Right atrium auricular region (tissue), 2 donors: ENCODE results near the gene SMAD6. TPM values are rescaled to one million over a fixed set of nuclear protein-coding genes. Genes with fewer than 3 reads are reported as not detected.

Experiments used
- DNase-seq: peaks from one replicate; pipeline ENCODE4 v3.0.0-alpha.2; 2019; ENCODE audit warnings: low spot score
- H3K27ac ChIP-seq, 2 donors: fragments of 200-600 bp; sonication (generic); 1 replicate in 1 of 2; 2 replicates in 1 of 2; pipeline ENCODE4 v1.5.1; 2016 to 2019
- H3K27me3 ChIP-seq, 2 donors: fragments of 200-600 bp; sonication (generic); one replicate each; pipeline versions ENCODE4 v1.5.1 to v1.6.0; 2017 to 2019
- H3K36me3 ChIP-seq: fragments of 200-600 bp; sonication (generic); one replicate; pipeline ENCODE4 v1.5.1; 2016
- H3K4me1 ChIP-seq, 2 donors: fragments of 200-600 bp; sonication (generic); one replicate each; pipeline versions ENCODE4 v1.5.1 to v1.6.0; 2017 to 2019
- H3K4me3 ChIP-seq, 2 donors: fragments of 200-600 bp; sonication (generic); 1 replicate in 1 of 2; 2 replicates in 1 of 2; pipeline ENCODE4 v1.5.1; 2017 to 2019; ENCODE audit warnings: mild to moderate bottlenecking in 1 of 2, moderate library complexity in 1 of 2
- H3K9me3 ChIP-seq, 2 donors: fragments of 200-600 bp; sonication (generic); one replicate each; pipeline ENCODE4 v1.5.1; 2019
- total RNA-seq, 2 donors: library from RNA; depleted of rRNA; stranded (reverse); fragments of >200 nt; gene quantifications; one replicate each; pipeline ENCODE4 v1.1.0, GENCODE V29; 2016
- TF ChIP-seq, protein P1 (sequence below), 2 donors: fragments of 200-600 bp; sonication (generic); IDR thresholded peaks; one replicate each; pipeline ENCODE4 v1.5.1; 2019; ENCODE audit warnings: antibody characterized with exemption in 2 of 2

Gene SMAD6
- total RNA-seq, 2 donors from 2014 or later, result 20.8 to 104 TPM

DNA sequence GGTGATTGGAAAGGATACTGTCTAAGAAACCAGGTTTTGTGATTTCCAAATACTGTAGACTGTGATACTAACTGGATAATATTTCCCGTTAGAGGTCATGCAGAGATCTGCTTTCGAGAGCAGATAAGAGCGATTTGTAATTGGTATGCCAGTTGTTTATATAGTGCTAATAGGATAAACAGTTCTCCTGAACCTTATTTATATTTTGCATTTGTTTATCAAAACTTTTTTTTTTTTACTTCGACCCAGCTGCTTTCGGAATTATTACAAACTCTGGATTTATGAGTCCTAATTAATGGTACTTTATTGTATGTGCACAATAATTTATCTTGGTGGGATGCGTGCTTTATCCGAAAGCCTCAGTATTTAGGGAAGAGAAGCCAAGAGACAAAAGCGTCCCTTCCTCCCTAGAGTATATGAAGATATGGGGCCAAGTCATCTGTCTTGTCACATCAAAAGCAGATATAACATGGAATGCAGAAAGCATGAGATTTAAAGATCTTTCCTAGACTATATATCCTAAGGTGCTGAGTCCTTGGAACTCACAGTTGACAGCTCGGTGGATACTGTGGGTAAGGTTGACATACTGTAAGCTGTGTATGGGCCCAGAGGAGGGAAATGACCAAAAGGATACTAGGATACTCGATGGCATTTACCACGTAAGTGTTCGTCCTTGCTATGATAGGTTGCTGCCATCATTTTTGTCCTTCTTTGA, 62.2 kb downstream of the SMAD6 start:
- peaks cover 0 to 74% of the 10 kb centered on the region in 2 donors for H3K4me1 ChIP-seq

DNA sequence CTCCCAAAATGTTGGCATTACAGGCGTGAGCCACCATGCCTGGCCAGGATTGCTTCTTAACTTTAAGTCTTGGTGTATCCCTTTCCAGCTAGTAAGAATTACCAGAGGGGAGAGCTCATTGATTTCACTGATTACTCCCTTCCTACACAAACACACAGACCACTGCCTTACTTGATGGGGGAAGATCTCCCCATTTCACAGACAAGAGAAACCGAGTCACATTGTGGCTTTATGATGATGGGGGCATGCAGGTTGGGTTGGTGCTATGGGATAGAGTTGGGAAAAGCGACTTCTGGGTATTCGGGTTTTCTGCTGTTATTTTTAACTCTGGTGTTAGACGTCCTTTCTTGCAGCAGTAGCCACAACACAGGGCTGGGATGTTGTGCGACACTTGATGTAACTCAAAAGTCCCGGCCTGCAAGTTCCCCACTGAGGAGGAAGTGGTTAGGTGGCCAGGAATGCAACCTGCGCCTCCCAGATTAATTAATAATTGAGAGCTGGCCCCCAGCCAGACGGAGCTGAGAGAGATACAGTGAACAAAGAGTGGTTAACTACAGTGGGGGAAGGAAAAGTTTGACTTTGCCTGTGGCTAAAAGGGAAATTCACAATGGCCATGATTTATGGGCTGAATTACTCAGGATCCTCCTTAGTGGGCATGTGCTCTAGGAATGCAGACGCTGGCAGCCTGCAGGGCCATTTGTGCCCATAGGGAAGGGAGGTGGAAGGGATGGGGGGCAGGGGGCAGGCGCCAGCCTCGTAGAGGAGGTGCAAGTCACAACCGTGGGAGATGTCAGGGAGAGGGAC, 63.6 kb downstream of the SMAD6 start:
- Histone ChIP-seq H3K4me1 (peaks cover 0 to 67% of the 10 kb centered on the region in 2 donors), H3K27me3 (no peaks in the 10 kb centered on the region)
- no peak for DNase-seq

More for the DNA sequence above, 62.2 kb downstream of the SMAD6 start:
- TF ChIP-seq, protein P1, sequence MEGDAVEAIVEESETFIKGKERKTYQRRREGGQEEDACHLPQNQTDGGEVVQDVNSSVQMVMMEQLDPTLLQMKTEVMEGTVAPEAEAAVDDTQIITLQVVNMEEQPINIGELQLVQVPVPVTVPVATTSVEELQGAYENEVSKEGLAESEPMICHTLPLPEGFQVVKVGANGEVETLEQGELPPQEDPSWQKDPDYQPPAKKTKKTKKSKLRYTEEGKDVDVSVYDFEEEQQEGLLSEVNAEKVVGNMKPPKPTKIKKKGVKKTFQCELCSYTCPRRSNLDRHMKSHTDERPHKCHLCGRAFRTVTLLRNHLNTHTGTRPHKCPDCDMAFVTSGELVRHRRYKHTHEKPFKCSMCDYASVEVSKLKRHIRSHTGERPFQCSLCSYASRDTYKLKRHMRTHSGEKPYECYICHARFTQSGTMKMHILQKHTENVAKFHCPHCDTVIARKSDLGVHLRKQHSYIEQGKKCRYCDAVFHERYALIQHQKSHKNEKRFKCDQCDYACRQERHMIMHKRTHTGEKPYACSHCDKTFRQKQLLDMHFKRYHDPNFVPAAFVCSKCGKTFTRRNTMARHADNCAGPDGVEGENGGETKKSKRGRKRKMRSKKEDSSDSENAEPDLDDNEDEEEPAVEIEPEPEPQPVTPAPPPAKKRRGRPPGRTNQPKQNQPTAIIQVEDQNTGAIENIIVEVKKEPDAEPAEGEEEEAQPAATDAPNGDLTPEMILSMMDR (IDR thresholded peaks at IDR 0.05), result no peak
- Histone ChIP-seq H3K36me3 (no peaks in the 10 kb centered on the region), H3K27me3 (no peaks in the 10 kb centered on the region), H3K27ac (peak overlapping the region; percentile 80 to 93), H3K9me3 (no peaks in the 10 kb centered on the region), H3K4me3 (no peak overlapping the region)
- DNase-seq, result no peak

DNA sequence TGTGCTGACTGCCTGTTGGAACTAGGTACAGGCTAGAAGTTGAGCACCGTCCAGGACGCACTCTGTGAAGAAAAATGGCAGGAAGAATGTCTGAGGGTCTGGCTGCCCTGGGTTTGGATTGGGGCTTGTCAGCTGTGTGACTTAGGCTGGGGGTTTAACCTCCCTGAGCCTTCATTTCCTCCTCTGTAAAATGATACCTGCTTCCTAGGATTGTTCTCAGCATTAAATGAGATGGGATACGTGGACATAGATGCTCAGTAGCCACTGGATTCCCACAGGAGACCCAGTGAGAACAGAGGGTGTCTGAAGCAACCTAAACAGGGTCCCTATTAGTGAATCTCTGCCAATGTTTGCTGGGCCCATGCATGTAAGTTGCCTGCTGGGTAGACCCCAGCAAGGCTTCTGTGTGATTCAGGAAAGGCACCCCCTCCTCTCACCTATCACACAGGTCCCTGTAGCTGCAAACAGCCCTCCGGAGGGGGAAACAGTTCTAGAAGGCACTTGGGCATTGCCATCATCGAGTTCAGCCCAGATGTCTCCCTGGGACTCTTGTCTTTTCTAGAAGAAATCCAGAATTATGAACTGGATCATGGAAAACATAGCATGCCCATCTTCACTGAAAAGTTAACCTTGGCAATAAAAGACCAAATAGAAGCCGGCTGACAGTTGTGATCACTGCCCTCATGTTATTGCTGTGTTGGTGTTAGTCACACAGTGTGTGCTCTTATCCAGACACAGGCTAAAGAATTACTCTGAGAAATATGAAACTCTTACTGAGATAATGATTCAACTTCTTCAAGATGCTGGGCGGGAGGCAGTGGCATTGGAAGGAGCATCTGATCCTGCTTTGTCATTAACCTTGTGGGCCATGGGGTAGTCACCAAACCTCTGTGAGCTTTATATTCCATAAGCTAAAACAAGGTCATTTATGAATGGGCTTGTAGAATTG, 64.5 kb downstream of the SMAD6 start:
- TF ChIP-seq, protein P1 (IDR thresholded peaks at IDR 0.05), result no peak
- Histone ChIP-seq H3K4me1 (peaks cover 0 to 61% of the 10 kb centered on the region in 2 donors), H3K27me3 (no peaks in the 10 kb centered on the region), H3K36me3 (no peaks in the 10 kb centered on the region), H3K9me3 (no peaks in the 10 kb centered on the region), H3K27ac (peak overlapping the region; percentile 10 to 93), H3K4me3 (no peak overlapping the region)
- no peak for DNase-seq

More for the DNA sequence above, 63.6 kb downstream of the SMAD6 start:
- TF ChIP-seq, protein P1 (IDR thresholded peaks at IDR 0.05), result no peak
- H3K4me3 ChIP-seq, result no peak overlapping the region
- H3K27ac ChIP-seq, result peak overlapping the region; percentile 10 to 93
- no peaks in the 10 kb centered on the region for H3K9me3 ChIP-seq
- H3K36me3 ChIP-seq, result no peaks in the 10 kb centered on the region

DNA sequence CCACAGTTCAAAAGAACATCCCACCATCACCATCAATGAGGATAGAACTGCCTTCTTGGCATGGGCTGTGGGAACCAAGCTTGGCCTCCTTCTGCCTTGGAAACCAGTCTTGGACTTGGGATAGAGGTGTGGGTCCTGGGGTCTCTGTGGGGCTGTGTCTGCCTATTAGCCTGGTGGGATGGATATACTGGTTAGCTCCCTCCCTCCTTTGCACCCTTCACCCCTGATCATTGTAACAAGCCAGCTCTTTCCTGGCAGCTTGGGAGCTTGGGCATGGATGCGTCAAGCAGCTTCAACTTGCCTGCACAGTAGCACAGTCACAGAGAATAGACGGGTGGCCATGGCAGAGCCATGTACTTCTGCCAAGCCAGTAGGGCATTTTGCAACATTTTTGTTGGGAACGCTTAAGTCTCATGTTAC, 65.2 kb downstream of the SMAD6 start:
- DNase-seq, result no peak
- TF ChIP-seq, protein P1 (IDR thresholded peaks at IDR 0.05), result no peak
- H3K9me3 ChIP-seq, result no peaks in the 10 kb centered on the region
- H3K27ac ChIP-seq, result peak overlapping the region in 1 of 2 donors; percentile 6
- H3K36me3 ChIP-seq, result no peaks in the 10 kb centered on the region
- H3K4me3 ChIP-seq, result no peak overlapping the region
- H3K4me1 ChIP-seq, result peaks cover 0 to 54% of the 10 kb centered on the region in 2 donors
- no peaks in the 10 kb centered on the region for H3K27me3 ChIP-seq

DNA sequence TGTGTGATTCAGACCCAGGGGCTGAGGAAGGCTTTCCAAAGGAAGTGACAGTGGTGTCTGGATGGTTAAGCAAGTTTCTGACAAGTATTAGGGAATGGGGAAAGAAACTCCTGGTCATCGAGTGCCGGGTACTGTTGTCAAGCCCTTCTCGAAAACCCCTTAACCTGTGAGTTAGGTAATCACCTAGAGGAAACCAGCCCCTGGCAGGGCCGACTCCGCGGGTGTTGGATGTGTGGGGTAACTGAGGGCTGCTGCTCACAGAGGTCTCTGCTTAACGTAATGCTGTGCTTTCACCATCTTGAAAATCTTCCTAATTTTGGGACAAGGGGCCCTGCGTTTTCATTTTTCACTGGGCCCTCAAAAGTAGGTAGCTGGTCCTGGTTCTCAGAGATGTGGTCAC, 67.0 kb downstream of the SMAD6 start:
- Histone ChIP-seq H3K9me3 (no peaks in the 10 kb centered on the region), H3K4me3 (no peak overlapping the region), H3K4me1 (peaks cover 0 to 54% of the 10 kb centered on the region in 2 donors), H3K27me3 (no peaks in the 10 kb centered on the region), H3K36me3 (no peaks in the 10 kb centered on the region), H3K27ac (no peak overlapping the region)
- TF ChIP-seq, protein P1 (IDR thresholded peaks at IDR 0.05), result no peak
- DNase-seq, result no peak
